GM12878 (cell line): ENCODE data around the gene MID2. TPM values are rescaled to one million over a fixed set of nuclear protein-coding genes. Genes with fewer than 3 reads are reported as not detected.

Experiments used
- ATAC-seq: fragments of 200-7000 bp; cut with Tn5 transposase; 3 replicates; pipeline ENCODE4 v1.9.1; 2020; ENCODE audit warnings: mild to moderate bottlenecking, moderate library complexity
- BruUV-seq: library from RNA; stranded (reverse); fragments of 400-500 nt; replicated peaks from 2 replicates; lab custom pipeline; 2021; lab: Mats Ljungman, UMichigan
- CTCF ChIA-PET: fragments of 300-600 bp; sonication (Branson Sonifier 250); formaldehyde crosslinking; extraction: SDS; loops from one replicate; lab custom pipeline; 2021; ENCODE audit warnings: inconsistent platforms; lab: Yijun Ruan, JAX
- POLR2A ChIA-PET: fragments of 350-600 bp; formaldehyde crosslinking; extraction: SDS; loops from one replicate; lab custom pipeline; 2021; ENCODE audit warnings: inconsistent platforms; lab: Charles Lee
- RAD21 ChIA-PET: fragments of 300-600 bp; sonication (Branson Sonifier 250); formaldehyde crosslinking; loops from one replicate; lab custom pipeline; 2023; ENCODE audit warnings: antibody characterized with exemption; ENCODE audit not compliant: unreplicated experiment; lab: Charles Lee
- SMC1A ChIA-PET: fragments of 300-600 bp; sonication (Branson Sonifier 250); formaldehyde crosslinking; loops from one replicate; lab custom pipeline; 2023; ENCODE audit not compliant: unreplicated experiment, uncharacterized antibody; lab: Charles Lee
- DNase-seq: peaks from one replicate; pipeline ENCODE4 v3.0.0-alpha.2; 2011; ENCODE audit warnings: low read depth, low spot score
- FAIRE-seq: peaks from 3 replicates; lab custom pipeline; 2011; peaks lifted over from hg19 to GRCh38; lab: Jason Lieb, UNC
- H2AFZ ChIP-seq: 2 replicates; pipeline ENCODE4 v1.6.0; 2011; ENCODE audit warnings: low read depth, low read length, control low read depth; ENCODE audit not compliant: control insufficient read depth
- H3K27ac ChIP-seq: 2 replicates; pipeline ENCODE4 v1.5.1; 2011; ENCODE audit warnings: control low read depth; ENCODE audit not compliant: control insufficient read depth, insufficient read depth
- H3K27me3 ChIP-seq, 2 experiments: replicated peaks in 1 of 2; 2 replicates each; pipeline versions ENCODE4 v1.6.0 to v1.6.1; 2011; ENCODE audit warnings: low read length in 1 of 2; ENCODE audit not compliant: control insufficient read depth in 2 of 2, insufficient read depth in 2 of 2
- H3K36me3 ChIP-seq, 2 experiments: 2 replicates each; pipeline ENCODE4 v1.5.1; 2011; ENCODE audit warnings: low read length in 1 of 2; ENCODE audit not compliant: control insufficient read depth in 2 of 2, insufficient read depth in 2 of 2
- H3K4me1 ChIP-seq: 2 replicates; pipeline ENCODE4 v1.6.1; 2011; ENCODE audit warnings: mild to moderate bottlenecking, low read length, moderate library complexity, mixed read lengths; ENCODE audit not compliant: control insufficient read depth, insufficient read depth
- H3K4me2 ChIP-seq: 2 replicates; pipeline ENCODE4 v1.6.0; 2011; ENCODE audit warnings: control low read depth; ENCODE audit not compliant: control insufficient read depth, insufficient read depth
- H3K4me3 ChIP-seq: fragments of 200-600 bp; sonication (generic); 2 replicates; pipeline ENCODE4 v1.5.1; 2016
- H3K79me2 ChIP-seq: 2 replicates; pipeline ENCODE4 v1.6.0; 2011; ENCODE audit warnings: low read length; ENCODE audit not compliant: control insufficient read depth, insufficient read depth
- H3K9ac ChIP-seq: 2 replicates; pipeline ENCODE4 v1.8.0; 2011; ENCODE audit warnings: low read length, control low read depth, mixed read lengths; ENCODE audit not compliant: control insufficient read depth, insufficient read depth
- H3K9me3 ChIP-seq: replicated peaks from 3 replicates; pipeline ENCODE4 v1.5.1; 2011; ENCODE audit warnings: mild to moderate bottlenecking, low read length; ENCODE audit not compliant: control insufficient read depth, insufficient read depth
- H4K20me1 ChIP-seq: 2 replicates; pipeline ENCODE4 v1.6.0; 2011; ENCODE audit not compliant: control insufficient read depth, insufficient read depth
- CHD1 ChIP-seq: IDR thresholded peaks from 2 replicates; pipeline ENCODE4 v1.6.1; 2012; ENCODE audit warnings: low read depth, low read length, improper control_type of control experiment
- E4F1 ChIP-seq: fragments of 450-650 bp; IDR thresholded peaks from 2 replicates; pipeline ENCODE4 v1.6.1; 2018; ENCODE audit warnings: borderline replicate concordance, mild to moderate bottlenecking; ENCODE audit not compliant: partially characterized antibody
- JUND ChIP-seq: IDR thresholded peaks from 2 replicates; pipeline ENCODE4 v1.6.1; 2012; ENCODE audit warnings: low read depth, mild to moderate bottlenecking, low read length, improper control_type of control experiment, moderate library complexity
- SIN3A ChIP-seq: IDR thresholded peaks from 2 replicates; pipeline ENCODE4 v1.6.1; 2012; ENCODE audit warnings: low read depth, low read length, improper control_type of control experiment
- SP1 ChIP-seq: IDR thresholded peaks from one replicate; pipeline ENCODE4 v1.6.1; 2011; ENCODE audit warnings: low read depth, low read length
- USF2 ChIP-seq: IDR thresholded peaks from 2 replicates; pipeline ENCODE4 v1.6.1; 2011; ENCODE audit warnings: low read depth, low read length, improper control_type of control experiment, borderline replicate concordance
- ZNF384 ChIP-seq: IDR thresholded peaks from 2 replicates; pipeline ENCODE4 v1.6.1; 2012; ENCODE audit warnings: low read depth, mild to moderate bottlenecking, low read length, improper control_type of control experiment, borderline replicate concordance
- WGBS: methylation state at CpG from one replicate; pipeline ENCODE4 v1.1.6; 2016; ENCODE audit warnings: low lambda C conversion rate; ENCODE audit not compliant: insufficient replicate concordance, insufficient coverage; ENCODE audit errors: missing lambda C conversion rate; 5-methylcytosine and 5-hydroxymethylcytosine counted together
- in situ Hi-C: fragments of 300-500 bp; cut with MboI; formaldehyde crosslinking; loops from 9 replicates; pipeline ENCODE4 v1.14.3; 2018; ENCODE audit warnings: mixed read lengths
- intact Hi-C: fragments of 100-400 bp; cut with micrococcal nuclease; formaldehyde crosslinking; loops from one replicate; pipeline ENCODE4 v1.14.2; 2022; ENCODE audit not compliant: unreplicated experiment
- polyA plus RNA-seq, 11 experiments: library from polyadenylated mRNA; depleted of rRNA in 4 of 11; unstranded in 6 of 11; stranded (reverse) in 5 of 11; fragments of >200 nt; fragmentation: Nextera tagmentation in 4 of 11; fragmentation: Illumina TruSeq in 1 of 11; extraction: Ambion mirVana in 4 of 11; extraction: Trizol in 1 of 11; gene quantifications; 1 replicate in 1 of 11; 2 replicates in 10 of 11; pipeline versions ENCODE4 v1.2.1 to v1.2.3, GENCODE V29; 2011 to 2016; ENCODE audit warnings: inconsistent platforms in 2 of 11, missing spikeins in 2 of 11, low read depth in 1 of 11
- total RNA-seq, 4 experiments: library from RNA; depleted of rRNA in 3 of 4; stranded (reverse); fragments of >200 nt in 3 of 4; fragmentation: Illumina TruSeq in 1 of 4; extraction: Trizol in 1 of 4; gene quantifications; 2 replicates each; pipeline versions ENCODE4 v1.2.1 to v1.2.3, GENCODE V29; 2013 to 2021
- TF ChIP-seq, protein P1 (sequence below): IDR thresholded peaks from 2 replicates; pipeline ENCODE4 v1.6.1; 2012; ENCODE audit warnings: low read depth, low read length, improper control_type of control experiment

MID2 gene
- total and polyA plus RNA-seq, 10 of the 15 experiments (the other 5 are each of a cell fraction or from before 2014, with no cell fraction given), result 0.04 to 0.21 TPM; not detected in 8

GRCh38 chrX:107880054-107880610, 54.5 kb downstream of the MID2 start:
- Histone ChIP-seq H2AFZ (no peak overlapping the region), H3K27ac (no peak overlapping the region), H3K36me3 (no peaks in the 10 kb centered on the region), H3K9ac (no peak overlapping the region), H3K79me2 (no peaks in the 10 kb centered on the region), H3K4me1 (no peaks in the 10 kb centered on the region), H3K27me3 (no peaks in the 10 kb centered on the region), H3K4me3 (no peak overlapping the region), H3K4me2 (no peak overlapping the region), H3K9me3 (no peaks in the 10 kb centered on the region; the same call in 2 of the 3 replicates), H4K20me1 (no peaks in the 10 kb centered on the region)
- RAD21 ChIA-PET, result no interaction called here
- no TSS peak for BruUV-seq
- WGBS, result 10% methylated on average over 5 of the region's 5 CpGs
- in situ Hi-C loops, result loop anchor here (25.0 kb wide), 1 partner anchor 1393 kb away; no protein-coding TSS in a partner anchor
- POLR2A ChIA-PET, result no interaction called here
- SMC1A ChIA-PET, result interaction anchor here (1.1 kb wide), 1 partner anchor 37 kb away, joined by 3 read pairs; no protein-coding TSS in a partner anchor
- CTCF ChIA-PET, result no interaction called here
- TF ChIP-seq E4F1, result no peak
- TF ChIP-seq JUND, result no peak
- no peak for TF ChIP-seq USF2
- TF ChIP-seq SIN3A, result no peak
- TF ChIP-seq, protein P1, sequence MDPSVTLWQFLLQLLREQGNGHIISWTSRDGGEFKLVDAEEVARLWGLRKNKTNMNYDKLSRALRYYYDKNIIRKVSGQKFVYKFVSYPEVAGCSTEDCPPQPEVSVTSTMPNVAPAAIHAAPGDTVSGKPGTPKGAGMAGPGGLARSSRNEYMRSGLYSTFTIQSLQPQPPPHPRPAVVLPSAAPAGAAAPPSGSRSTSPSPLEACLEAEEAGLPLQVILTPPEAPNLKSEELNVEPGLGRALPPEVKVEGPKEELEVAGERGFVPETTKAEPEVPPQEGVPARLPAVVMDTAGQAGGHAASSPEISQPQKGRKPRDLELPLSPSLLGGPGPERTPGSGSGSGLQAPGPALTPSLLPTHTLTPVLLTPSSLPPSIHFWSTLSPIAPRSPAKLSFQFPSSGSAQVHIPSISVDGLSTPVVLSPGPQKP, result no peak
- no peak for TF ChIP-seq CHD1
- no peak for TF ChIP-seq SP1
- TF ChIP-seq ZNF384, result no peak
- FAIRE-seq, result no peak
- no peak for DNase-seq
- ATAC-seq, result no peak
- intact Hi-C loops, result no loop called here
